Muscle of back (tissue), 11 donors: ENCODE data around the gene SMKR1. TPM values are rescaled to one million over a fixed set of nuclear protein-coding genes. Genes with fewer than 3 reads are reported as not detected.
A peak's percentile ranks its signal among the peaks of the same experiment; 100 is the strongest.
"Not testable (repeated sequence)": the region's sequence is repeated elsewhere in the genome, so short reads cannot be mapped to it uniquely, and the experiment has no call there.

Experiments used
- DNase-seq, 3 donors: peaks; one replicate each; pipeline versions ENCODE4 v3.0.0 to v3.0.0-alpha.2; 2013
- polyA plus RNA-seq, 10 donors: library from polyadenylated mRNA; unstranded; fragments of 120-200 nt; gene quantifications; one replicate each; pipeline ENCODE4 v1.2.1, GENCODE V29; 2013; ENCODE audit not compliant: insufficient read length in 10 of 10

The SMKR1 gene
- polyA plus RNA-seq, 10 donors: 0.24 to 0.79 (median 0.53) TPM; not detected in 6

GRCh38 chr7:129481376-129481775, 21.0 kb upstream of the SMKR1 start:
- DNase-seq: not testable (repeated sequence)

DNA sequence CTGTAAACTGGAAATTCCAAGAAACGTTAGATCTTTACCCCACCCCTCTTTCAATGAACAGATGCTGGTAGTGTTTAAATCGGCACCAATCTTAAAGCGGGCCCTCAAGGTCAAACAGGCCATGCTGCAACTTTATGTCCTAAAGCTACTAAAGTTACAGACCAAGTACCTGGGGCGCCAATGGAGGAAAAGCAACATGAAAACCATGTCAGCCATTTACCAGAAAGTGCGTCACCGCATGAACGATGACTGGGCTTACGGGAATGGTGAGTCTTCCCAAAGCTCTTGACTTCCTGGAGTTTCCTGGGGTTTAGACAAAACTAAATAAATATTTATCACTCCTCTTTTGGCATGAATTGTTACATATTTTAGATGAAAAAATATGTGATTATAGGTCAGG, 19.6 kb upstream of the SMKR1 start:
- no peak for DNase-seq

- DNase-seq: peak in 1 of 3 donors; percentile 69
These were observed 12.8 kb upstream of the SMKR1 start for GRCh38 chr7:129489491-129489890.

GRCh38 chr7:129492391-129492790, 9.9 kb upstream of the SMKR1 start:
- no peak for DNase-seq

- DNase-seq: peak in 1 of 3 donors; percentile 17
These were observed 8.8 kb upstream of the SMKR1 start for GRCh38 chr7:129493555-129493954.

- peak; percentile 9 to 66 (median 12) for DNase-seq
These were observed 8.3 kb upstream of the SMKR1 start for GRCh38 chr7:129494041-129494440.

DNA sequence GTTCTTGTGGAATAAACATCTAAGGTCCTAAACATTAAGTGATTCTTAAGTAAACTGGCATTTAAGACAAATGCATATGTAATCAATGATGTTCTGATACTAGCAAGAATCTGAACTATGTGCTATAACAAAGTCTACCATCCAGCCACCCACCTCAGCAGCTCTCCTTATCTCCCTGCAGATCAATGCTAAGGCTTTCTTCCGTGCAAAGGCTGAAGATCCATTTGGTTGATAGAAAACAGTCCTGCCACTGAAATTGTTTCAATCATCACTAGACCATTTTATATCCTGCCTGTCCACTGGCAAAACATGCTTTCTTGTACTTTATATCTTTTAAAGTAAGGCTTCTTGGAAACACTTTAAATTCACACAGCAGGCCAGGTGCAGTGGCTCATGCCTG, 6.3 kb upstream of the SMKR1 start:
- no peak for DNase-seq

DNA sequence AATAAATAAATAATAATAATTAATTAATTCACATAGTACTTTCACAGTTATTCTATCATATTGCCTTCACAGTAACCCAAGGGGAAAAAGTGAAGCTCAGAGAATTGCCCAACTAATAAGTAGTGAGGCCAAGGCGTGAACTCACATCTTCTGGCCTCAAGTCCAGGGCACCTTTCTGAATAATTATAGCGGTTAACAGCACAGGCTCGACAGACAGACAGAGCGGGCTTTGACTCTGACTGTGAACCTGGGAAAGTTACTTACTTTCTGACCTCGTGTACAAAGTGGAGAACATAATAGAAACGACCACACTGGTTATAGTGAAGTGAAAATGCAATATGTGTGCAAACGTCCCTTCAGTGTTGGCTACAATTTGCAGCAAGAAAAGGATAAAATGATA, 5.7 kb upstream of the SMKR1 start:
- no peak for DNase-seq

GRCh38 chr7:129497156-129497555, 5.2 kb upstream of the SMKR1 start:
- no peak for DNase-seq

GRCh38 chr7:129498021-129498420, 4.3 kb upstream of the SMKR1 start:
- no peak for DNase-seq

- no peak for DNase-seq
These were observed 2.3 kb upstream of the SMKR1 start for GRCh38 chr7:129499999-129500398.

DNA sequence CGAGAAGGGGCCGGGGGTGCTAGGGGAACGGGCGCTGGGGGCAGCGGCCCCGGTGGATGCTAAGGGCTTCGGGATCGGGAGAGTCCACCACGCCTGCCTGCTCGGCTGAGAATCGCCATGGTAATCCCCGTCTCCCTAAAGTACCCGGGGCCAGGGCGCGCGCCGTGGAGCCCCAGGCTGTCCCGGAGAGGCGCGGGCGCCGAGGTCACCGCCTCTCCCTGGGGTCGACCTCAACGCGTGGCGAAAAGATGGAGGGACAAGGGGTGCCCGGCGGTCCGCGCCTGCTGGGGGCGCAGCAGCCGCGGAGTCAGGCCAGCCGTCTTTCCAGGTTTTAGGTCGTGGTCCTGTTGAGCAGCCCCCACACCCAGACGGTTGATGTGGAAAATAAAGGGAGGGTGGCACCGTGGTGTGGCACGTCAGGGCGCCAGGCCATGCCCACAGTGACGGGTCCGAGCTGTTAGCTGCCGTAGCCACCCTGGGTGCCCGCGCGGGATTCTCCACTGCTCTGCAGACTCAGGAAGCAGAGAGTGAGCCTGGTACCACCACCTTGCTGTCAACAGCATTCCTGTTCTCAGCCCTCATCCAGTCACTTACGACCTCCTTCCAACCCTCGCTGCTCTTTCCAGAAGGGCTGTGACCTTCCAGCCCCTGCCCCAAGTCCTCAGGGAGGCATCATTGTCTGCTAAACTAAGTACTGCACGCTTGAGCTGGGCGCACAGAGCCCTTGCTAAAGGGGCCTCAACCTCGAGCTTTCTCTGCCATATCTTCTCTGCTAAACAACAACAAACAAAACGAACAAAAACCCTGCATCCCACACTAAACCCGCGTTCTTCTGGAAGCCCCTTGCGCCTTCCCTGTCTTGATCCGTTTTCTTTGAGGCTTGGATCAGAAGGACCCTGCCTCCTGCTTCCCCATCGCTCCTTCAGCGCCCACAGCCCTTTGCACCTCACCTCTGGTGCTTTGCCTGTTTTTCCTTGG, 666 bp downstream of the SMKR1 start:
- peak in 1 of 3 donors; percentile 17 for DNase-seq

DNA sequence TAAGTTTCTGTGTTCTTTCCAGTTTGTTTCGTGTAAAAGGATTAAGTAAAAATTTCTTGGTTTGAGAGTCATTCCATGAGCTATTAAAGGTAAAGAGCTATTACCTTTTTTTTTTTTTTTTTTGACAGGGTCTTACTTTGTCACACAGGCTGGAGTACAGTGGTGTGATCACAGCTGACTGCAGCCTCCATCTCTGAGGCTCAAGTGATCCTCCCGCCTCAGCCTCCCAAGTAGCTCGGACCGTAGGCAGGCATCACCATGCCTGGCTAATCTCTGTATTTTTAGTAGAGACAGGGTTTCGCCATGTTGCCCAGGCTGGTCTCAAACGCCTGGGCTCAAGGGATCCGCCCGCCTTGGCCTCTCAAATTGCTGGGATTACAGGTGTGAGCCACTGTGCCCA, 1.4 kb downstream of the SMKR1 start:
- no peak for DNase-seq

DNA sequence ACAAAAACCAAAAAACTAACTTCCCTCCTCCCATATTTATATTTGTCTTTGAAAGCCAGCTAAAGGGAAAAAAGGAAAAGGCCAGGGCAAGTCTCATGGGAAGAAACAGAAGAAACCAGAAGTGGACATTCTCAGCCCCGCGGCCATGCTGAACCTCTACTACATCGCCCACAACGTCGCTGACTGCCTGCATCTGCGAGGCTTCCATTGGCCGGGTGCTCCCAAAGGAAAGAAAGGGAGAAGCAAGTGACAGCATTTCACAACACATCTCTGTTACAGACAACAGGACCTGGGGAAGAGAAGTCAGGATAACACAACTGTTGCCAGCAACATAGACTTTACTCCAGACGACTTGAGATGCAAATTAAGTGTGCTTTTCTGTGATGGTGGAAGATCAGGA, 9.9 kb downstream of the SMKR1 start:
- DNase-seq: no peak

DNA sequence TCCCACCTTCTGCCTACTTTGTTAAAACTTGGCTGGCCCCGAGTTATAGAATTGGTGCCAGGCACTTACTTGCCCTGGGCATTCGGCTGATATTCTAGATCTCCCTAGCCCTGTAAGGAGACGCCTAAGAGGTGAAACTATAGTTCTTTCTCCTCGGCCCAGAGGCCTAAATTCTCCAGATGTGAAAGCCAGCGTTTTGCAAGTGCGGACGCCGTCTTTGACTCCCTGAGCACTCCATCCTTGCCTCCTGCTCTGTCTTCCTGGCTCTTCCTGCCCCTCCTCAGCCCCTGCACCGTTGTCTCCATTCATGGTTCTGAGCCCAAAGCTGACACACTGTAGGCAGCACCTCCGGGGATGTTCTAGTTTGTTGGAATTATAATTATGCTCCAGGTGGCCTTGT, 11.2 kb downstream of the SMKR1 start:
- no peak for DNase-seq

- DNase-seq: no peak
These were observed 12.4 kb downstream of the SMKR1 start for GRCh38 chr7:129514683-129515082.

- no peak for DNase-seq
These were observed 13.1 kb downstream of the SMKR1 start for GRCh38 chr7:129515381-129515780.

- no peak for DNase-seq
These were observed 15.6 kb downstream of the SMKR1 start for GRCh38 chr7:129517931-129518330.

- no peak for DNase-seq
These were observed 17.1 kb downstream of the SMKR1 start for GRCh38 chr7:129519464-129519863.

- DNase-seq: no peak
These were observed 20.0 kb downstream of the SMKR1 start for GRCh38 chr7:129522088-129522970.

DNA sequence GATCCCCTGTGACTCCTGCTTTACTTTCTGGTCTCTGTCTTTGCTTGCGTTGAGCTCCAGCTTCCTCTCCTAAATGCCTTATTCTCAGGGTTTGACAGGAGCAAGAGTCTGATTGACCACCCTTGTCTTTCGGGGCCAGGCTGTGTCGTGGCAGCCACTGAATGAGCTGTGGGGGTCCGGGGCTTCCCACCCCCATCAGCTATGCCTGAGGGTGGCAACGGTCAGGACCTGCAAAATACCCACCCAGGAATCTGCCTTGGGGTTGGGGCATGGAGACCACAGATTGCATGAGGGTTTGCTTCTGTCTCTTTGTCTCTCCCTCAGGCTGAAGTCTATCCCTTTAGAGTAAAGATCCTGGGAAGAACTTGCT, 20.6 kb downstream of the SMKR1 start:
- no peak for DNase-seq

DNA sequence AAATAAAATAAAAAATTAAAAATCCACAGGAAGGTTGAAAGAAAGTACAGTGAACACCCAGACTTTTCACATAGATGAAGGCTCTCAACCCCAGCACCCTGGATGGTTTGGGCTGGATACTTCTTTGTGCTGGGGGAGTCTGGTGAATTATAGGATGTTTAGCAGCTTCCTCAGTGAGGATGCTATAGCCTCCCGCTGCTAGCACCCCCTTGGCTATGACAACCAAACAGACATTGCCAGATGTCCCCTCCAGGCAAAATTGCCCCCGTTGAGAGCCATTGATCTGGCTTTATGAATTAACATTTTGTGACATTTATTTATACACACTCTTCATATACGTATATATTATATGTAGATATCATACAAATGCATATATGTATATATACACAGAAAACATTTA, 21.6 kb downstream of the SMKR1 start:
- DNase-seq: no peak

DNA sequence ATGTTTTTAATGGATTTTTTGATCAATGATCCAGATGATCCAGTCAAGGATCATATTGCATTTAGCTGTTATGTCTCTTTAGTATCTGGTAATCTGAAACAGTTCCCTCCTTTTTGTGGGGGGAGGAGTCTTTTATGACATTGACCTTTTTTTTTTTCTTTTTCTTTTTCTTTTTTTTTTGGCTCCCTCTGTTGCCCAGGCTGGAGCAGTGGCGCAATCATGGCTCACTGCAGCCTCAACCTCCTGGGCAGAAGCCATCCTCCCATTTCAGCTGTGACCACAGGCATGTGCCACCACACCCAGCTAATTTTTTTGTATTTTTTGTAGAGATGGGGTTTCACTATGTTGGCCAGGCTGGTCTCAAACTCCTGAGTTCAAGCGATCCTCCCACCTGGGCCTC, 22.1 kb downstream of the SMKR1 start:
- peak in 1 of 3 donors; percentile 14 for DNase-seq
